ENCODE results near the gene ANKRD13A.

DNA sequence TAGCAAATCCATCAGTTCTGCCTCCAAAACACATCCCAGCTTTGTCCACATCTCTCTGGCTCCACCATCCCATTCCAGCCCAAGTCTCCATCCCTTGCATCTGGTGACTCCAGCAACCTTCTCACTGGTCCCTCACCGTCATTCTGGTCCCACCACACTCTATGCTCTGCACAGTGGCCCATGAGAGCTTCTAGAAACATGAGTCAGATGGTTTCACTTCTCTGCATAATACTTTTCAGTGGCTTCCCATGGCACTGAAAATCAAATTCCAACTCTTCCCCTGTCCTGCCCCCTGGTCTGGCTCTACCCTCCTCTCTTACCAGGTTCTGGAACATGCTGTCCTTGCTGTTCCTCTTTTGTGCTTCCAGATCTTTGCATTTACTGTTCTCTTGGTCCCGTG, 66.3 kb downstream of the ANKRD13A start:
- TF ChIP-seq CTCF (conservative IDR thresholded peaks at IDR 0.05; ENCODE audit: low read depth in 2 of 2) (no peak), POLR2AphosphoS5 (IDR thresholded peaks at IDR 0.05; ENCODE audit: low read depth) (no peak), ZNF114 (CRISPR knock-in tag; IDR thresholded peaks at IDR 0.05) (no peak), EZH2 (IDR thresholded peaks at IDR 0.05; ENCODE audit: low read depth, unreplicated experiment) (no peak), EZH2phosphoT487 (IDR thresholded peaks at IDR 0.05; ENCODE audit: unreplicated experiment) (no peak), REST (IDR thresholded peaks at IDR 0.05; ENCODE audit: unreplicated experiment) (no peak), CREB1 (CRISPR knock-in tag; IDR thresholded peaks at IDR 0.05; ENCODE audit: low read depth) (no peak), JUNB (IDR thresholded peaks at IDR 0.05; ENCODE audit: unreplicated experiment) (no peak), NANOG (IDR thresholded peaks at IDR 0.05; ENCODE audit: borderline replicate concordance) (no peak)
- TF ChIP-seq, protein P1, sequence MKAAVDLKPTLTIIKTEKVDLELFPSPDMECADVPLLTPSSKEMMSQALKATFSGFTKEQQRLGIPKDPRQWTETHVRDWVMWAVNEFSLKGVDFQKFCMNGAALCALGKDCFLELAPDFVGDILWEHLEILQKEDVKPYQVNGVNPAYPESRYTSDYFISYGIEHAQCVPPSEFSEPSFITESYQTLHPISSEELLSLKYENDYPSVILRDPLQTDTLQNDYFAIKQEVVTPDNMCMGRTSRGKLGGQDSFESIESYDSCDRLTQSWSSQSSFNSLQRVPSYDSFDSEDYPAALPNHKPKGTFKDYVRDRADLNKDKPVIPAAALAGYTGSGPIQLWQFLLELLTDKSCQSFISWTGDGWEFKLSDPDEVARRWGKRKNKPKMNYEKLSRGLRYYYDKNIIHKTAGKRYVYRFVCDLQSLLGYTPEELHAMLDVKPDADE (IDR thresholded peaks at IDR 0.05): no peak
- TF ChIP-seq, protein P2, sequence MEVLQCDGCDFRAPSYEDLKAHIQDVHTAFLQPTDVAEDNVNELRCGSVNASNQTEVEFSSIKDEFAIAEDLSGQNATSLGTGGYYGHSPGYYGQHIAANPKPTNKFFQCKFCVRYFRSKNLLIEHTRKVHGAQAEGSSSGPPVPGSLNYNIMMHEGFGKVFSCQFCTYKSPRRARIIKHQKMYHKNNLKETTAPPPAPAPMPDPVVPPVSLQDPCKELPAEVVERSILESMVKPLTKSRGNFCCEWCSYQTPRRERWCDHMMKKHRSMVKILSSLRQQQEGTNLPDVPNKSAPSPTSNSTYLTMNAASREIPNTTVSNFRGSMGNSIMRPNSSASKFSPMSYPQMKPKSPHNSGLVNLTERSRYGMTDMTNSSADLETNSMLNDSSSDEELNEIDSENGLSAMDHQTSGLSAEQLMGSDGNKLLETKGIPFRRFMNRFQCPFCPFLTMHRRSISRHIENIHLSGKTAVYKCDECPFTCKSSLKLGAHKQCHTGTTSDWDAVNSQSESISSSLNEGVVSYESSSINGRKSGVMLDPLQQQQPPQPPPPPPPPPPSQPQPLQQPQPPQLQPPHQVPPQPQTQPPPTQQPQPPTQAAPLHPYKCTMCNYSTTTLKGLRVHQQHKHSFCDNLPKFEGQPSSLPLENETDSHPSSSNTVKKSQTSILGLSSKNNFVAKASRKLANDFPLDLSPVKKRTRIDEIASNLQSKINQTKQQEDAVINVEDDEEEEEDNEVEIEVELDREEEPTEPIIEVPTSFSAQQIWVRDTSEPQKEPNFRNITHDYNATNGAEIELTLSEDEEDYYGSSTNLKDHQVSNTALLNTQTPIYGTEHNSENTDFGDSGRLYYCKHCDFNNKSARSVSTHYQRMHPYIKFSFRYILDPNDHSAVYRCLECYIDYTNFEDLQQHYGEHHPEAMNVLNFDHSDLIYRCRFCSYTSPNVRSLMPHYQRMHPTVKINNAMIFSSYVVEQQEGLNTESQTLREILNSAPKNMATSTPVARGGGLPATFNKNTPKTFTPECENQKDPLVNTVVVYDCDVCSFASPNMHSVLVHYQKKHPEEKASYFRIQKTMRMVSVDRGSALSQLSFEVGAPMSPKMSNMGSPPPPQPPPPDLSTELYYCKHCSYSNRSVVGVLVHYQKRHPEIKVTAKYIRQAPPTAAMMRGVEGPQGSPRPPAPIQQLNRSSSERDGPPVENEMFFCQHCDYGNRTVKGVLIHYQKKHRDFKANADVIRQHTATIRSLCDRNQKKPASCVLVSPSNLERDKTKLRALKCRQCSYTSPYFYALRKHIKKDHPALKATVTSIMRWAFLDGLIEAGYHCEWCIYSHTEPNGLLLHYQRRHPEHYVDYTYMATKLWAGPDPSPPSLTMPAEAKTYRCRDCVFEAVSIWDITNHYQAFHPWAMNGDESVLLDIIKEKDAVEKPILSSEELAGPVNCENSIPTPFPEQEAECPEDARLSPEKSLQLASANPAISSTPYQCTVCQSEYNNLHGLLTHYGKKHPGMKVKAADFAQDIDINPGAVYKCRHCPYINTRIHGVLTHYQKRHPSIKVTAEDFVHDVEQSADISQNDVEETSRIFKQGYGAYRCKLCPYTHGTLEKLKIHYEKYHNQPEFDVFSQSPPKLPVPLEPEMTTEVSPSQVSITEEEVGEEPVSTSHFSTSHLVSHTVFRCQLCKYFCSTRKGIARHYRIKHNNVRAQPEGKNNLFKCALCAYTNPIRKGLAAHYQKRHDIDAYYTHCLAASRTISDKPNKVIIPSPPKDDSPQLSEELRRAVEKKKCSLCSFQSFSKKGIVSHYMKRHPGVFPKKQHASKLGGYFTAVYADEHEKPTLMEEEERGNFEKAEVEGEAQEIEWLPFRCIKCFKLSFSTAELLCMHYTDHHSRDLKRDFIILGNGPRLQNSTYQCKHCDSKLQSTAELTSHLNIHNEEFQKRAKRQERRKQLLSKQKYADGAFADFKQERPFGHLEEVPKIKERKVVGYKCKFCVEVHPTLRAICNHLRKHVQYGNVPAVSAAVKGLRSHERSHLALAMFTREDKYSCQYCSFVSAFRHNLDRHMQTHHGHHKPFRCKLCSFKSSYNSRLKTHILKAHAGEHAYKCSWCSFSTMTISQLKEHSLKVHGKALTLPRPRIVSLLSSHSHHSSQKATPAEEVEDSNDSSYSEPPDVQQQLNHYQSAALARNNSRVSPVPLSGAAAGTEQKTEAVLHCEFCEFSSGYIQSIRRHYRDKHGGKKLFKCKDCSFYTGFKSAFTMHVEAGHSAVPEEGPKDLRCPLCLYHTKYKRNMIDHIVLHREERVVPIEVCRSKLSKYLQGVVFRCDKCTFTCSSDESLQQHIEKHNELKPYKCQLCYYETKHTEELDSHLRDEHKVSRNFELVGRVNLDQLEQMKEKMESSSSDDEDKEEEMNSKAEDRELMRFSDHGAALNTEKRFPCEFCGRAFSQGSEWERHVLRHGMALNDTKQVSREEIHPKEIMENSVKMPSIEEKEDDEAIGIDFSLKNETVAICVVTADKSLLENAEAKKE (CRISPR knock-in tag; IDR thresholded peaks at IDR 0.05): no peak

Data from GM23338 (cell line).